Retinal pigment epithelial cell (primary cell): Measurements from ENCODE around the gene RPL15.
"Not testable (repeated sequence)": the region's sequence is repeated elsewhere in the genome, so short reads cannot be mapped to it uniquely, and the experiment has no call there.

Experiments used
- DNase-seq: peaks from one replicate; pipeline ENCODE4 v3.0.0-alpha.2; 2010; ENCODE audit warnings: low read depth
- H3K4me3 ChIP-seq: 2 replicates; pipeline ENCODE4 v1.5.1; 2011; ENCODE audit warnings: mild to moderate bottlenecking, low read length, control low read depth, moderate library complexity
- CTCF ChIP-seq: conservative IDR thresholded peaks from 2 replicates; pipeline ENCODE4 v1.5.1; 2011; ENCODE audit warnings: low read depth, low read length, control low read depth, inconsistent platforms

The RPL15 gene

DNA sequence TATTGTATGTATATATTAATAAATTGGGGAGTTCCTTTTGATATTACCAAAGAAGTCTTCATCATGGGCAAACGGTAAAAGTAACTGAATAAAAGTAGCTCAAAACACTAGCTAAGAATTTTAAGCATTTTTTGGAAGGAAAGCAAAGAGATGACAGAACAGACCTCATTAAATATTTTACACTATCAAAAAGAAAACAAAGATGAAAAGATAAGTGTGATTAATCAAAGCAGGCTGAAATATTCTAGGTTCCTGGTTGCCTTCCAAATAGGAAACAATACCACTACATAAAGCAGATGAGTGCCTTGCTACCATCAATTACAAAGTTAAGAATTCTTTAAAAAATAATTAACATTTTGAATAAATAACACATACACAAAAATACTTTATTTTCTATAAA is 3.8 kb upstream of the RPL15 start:
- no peak overlapping the region for H3K4me3 ChIP-seq
- DNase-seq, result no peak
- TF ChIP-seq CTCF, result no peak

GRCh38 chr3:23913873-23914743 is 2.8 kb upstream of the RPL15 start:
- H3K4me3 ChIP-seq, result no peak overlapping the region
- no peak for TF ChIP-seq CTCF
- DNase-seq, result no peak

DNA sequence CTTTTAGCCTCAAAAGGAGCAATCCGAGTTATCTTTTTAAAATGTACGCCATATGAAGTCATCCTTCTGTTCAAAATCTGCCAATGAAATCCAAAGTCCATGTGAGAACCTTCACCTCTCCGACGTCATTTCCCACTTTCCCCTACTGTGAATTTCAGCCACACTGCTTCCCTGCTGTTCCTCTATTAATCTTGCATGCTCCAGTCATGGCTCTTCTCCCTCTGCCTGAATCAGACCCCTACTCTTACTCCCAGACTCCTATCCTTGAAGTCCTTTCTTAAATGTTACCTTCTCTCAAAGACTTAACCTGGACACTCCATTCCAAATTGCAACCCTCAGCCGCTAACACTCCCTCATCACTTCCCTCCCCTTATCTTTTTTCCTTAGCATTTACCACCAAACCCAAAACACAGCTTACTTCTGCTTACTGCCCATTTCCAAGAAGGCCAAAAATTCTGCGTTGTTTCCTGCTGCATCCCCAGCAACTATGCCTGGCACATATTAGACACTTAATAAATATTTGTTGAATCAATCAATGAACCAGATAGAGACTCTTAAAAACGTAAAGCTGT is 1.3 kb upstream of the RPL15 start:
- DNase-seq, result no peak
- peak overlapping the region; percentile 72 for H3K4me3 ChIP-seq
- no peak for TF ChIP-seq CTCF

DNA sequence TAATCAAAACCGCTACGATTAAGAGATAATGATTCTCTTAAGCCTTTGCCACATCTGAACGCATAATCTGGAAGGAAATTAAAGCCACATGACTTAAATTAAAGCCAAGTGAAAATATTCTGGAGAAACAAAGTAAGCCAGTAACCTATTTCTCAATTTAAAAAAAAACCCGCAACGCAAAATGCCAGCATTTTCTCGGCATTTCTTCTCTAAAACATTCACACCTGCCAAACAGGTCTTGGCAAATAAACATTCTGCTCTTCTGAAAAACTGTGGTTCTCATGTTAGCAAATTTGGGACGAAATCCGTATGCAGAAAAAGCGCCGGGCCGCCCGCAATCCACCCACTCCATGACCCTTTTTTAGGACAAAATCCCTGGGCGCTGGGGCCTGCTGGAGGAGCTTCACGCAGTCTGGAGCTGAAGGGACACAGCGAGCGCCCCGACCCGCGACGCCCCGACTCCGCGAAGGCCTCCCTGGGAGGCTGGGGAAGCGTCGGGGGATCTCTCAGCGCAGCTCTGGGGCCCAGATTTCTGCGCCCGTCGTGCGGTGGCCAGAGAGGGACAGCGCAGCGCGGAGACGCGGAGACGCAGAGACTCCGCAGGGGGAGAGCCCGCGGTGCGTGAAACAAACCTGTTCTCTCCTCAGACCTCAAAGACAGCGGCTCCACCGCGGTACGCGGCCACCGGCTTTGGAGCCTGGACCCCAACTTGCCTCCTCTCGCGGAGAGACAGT is 613 bp upstream of the RPL15 start:
- no peak for DNase-seq
- TF ChIP-seq CTCF, result no peak
- H3K4me3 ChIP-seq, result peak overlapping the region; percentile 72

DNA sequence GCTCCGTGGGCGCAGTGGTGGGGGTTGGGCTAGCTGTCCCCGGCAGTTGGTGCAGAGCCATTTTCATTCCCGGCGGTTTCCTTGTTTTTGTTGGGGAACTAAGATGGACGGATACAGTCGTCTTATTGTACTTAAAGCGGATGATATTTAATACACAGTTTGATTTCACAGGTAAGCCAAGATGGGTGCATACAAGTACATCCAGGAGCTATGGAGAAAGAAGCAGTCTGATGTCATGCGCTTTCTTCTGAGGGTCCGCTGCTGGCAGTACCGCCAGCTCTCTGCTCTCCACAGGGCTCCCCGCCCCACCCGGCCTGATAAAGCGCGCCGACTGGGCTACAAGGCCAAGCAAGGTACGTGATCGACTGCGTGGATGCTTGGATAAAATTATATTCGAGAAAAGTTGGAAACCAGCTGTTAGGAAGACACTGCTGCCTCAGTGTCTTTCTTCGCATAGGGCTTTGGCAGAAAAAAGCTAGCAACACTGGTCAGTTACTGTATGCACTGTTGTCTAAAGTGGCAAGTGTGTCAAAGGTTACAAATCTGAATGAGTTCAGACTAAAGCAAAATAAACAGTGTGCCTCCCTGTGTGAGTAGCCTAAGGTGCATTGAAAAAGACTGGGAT is 859 bp downstream of the RPL15 start:
- not testable (repeated sequence) for DNase-seq
- H3K4me3 ChIP-seq, result peak overlapping the region; percentile 72

GRCh38 chr3:23918331-23918730 is 1.4 kb downstream of the RPL15 start:
- peak overlapping the region; percentile 72 for H3K4me3 ChIP-seq
- DNase-seq, result not testable (repeated sequence)

- TF ChIP-seq CTCF, result no peak
- no peak for DNase-seq
- peak overlapping the region; percentile 9 for H3K4me3 ChIP-seq
These were observed 2.7 kb downstream of the RPL15 start for GRCh38 chr3:23919628-23920027.
